ENCODE data around the gene TTLL5. TPM values are rescaled to one million over a fixed set of nuclear protein-coding genes. Genes with fewer than 3 reads are reported as not detected.

Gene TTLL5
- total and polyA plus RNA-seq, 9 of the 15 experiments (the other 6 are each of a cell fraction or from before 2014, with no cell fraction given), result 4.1 to 18.9 (median 12.6) TPM

DNA sequence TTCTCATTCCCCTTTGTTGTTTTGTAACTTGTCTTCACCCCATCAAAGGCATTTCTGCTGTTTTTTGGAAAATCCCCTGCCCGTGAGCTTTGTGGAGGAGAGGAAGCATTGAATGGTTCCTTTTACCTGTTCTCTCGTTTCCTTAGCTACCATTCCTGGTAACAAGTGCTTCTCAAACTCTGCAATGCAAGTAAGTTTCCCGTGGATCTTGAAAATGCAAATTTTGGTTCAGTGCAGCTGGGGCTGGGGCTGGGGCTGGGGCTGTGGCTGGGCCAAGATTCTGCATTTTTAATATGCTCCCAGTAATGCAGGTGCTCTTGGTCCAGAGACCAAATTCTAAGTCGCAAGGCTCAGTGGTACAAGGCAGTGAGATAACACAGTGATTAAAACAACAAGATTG lies 151.6 kb downstream of the TTLL5 start (continued):
- TF ChIP-seq STAT5A (IDR thresholded peaks at IDR 0.05; ENCODE audit: borderline replicate concordance, low read length), result no peak
- TF ChIP-seq, protein P1, sequence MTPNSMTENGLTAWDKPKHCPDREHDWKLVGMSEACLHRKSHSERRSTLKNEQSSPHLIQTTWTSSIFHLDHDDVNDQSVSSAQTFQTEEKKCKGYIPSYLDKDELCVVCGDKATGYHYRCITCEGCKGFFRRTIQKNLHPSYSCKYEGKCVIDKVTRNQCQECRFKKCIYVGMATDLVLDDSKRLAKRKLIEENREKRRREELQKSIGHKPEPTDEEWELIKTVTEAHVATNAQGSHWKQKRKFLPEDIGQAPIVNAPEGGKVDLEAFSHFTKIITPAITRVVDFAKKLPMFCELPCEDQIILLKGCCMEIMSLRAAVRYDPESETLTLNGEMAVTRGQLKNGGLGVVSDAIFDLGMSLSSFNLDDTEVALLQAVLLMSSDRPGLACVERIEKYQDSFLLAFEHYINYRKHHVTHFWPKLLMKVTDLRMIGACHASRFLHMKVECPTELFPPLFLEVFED (CRISPR knock-in tag; conservative IDR thresholded peaks at IDR 0.05), result no peak

DNA sequence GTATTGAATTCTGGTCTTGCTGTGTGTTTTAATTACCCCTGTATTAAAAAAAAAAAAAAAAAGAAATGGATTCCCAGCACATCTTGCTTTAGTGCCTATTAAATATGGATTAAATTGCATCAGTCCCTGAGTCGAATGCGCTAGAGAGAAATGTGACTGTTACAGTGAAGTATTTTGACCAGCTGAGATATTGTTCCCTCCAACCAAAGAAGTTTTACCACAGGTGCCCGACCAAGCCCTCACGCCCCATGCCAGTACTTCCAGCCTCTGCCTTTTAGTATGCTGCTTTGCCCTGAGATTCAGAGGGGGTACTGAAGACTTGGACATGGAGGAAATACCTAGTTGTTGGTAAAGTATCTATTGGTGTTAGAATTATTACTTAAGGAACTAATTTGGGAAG lies 159.7 kb downstream of the TTLL5 start:
- H3K4me3 ChIP-seq, result no peak overlapping the region
- no peaks in the 10 kb centered on the region for H3K4me1 ChIP-seq (replicated peaks in 1 of 2; ENCODE audit: control insufficient read depth in 2 of 2, insufficient read depth in 2 of 2, low read length in 2 of 2)
- no peak overlapping the region for H2AFZ ChIP-seq (ENCODE audit: low read depth, low read length)
- DNase-seq (ENCODE audit: extremely low read depth in 1 of 4, low spot score in 3 of 4) (no peak), ATAC-seq (no peak), FAIRE-seq (no peak)
- 100% methylated on average over 3 of the region's 4 CpGs for WGBS (ENCODE audit: insufficient coverage, low coverage, missing lambda C conversion rate)
- H3K27me3 ChIP-seq (ENCODE audit: control insufficient read depth in 2 of 2, insufficient read depth in 2 of 2, low read length in 2 of 2), result no peaks in the 10 kb centered on the region
- peaks cover 7% of the 10 kb centered on the region; the same call in 1 of the 3 replicates for H3K36me3 ChIP-seq (ENCODE audit: control insufficient read depth, insufficient read depth, low read length)
- H3K79me2 ChIP-seq (ENCODE audit: control insufficient read depth, insufficient read depth, low read length), result no peaks in the 10 kb centered on the region
- ChIA-PET CTCF (ENCODE audit: low intra/inter-chr PET ratio) (no interaction called here), POLR2A (interaction anchor here (1.3 kb wide), 1 partner anchor 10 kb away, joined by 3 read pairs; no protein-coding TSS in a partner anchor)
- H3K9me3 ChIP-seq (replicated peaks; ENCODE audit: control insufficient read depth, insufficient read depth, low read depth, low read length), result no peaks in the 10 kb centered on the region
- H4K20me1 ChIP-seq (replicated peaks; ENCODE audit: control insufficient read depth, insufficient read depth, low read length), result no peaks in the 10 kb centered on the region
- no peak overlapping the region for H3K4me2 ChIP-seq (ENCODE audit: insufficient read depth, low read length)
- intact Hi-C loops (cut with micrococcal nuclease) (no loop called here), in situ Hi-C loops (cut with MboI) (no loop called here)
- no peak for TF ChIP-seq MEF2D (tag; conservative IDR thresholded peaks at IDR 0.05; ENCODE audit: low read depth)
- no peak for TF ChIP-seq ZNF436 (CRISPR knock-in tag; IDR thresholded peaks at IDR 0.05)
- TF ChIP-seq, protein P2, sequence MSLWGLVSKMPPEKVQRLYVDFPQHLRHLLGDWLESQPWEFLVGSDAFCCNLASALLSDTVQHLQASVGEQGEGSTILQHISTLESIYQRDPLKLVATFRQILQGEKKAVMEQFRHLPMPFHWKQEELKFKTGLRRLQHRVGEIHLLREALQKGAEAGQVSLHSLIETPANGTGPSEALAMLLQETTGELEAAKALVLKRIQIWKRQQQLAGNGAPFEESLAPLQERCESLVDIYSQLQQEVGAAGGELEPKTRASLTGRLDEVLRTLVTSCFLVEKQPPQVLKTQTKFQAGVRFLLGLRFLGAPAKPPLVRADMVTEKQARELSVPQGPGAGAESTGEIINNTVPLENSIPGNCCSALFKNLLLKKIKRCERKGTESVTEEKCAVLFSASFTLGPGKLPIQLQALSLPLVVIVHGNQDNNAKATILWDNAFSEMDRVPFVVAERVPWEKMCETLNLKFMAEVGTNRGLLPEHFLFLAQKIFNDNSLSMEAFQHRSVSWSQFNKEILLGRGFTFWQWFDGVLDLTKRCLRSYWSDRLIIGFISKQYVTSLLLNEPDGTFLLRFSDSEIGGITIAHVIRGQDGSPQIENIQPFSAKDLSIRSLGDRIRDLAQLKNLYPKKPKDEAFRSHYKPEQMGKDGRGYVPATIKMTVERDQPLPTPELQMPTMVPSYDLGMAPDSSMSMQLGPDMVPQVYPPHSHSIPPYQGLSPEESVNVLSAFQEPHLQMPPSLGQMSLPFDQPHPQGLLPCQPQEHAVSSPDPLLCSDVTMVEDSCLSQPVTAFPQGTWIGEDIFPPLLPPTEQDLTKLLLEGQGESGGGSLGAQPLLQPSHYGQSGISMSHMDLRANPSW (CRISPR knock-in tag; IDR thresholded peaks at IDR 0.05), result no peak
- TF ChIP-seq ZBTB8A (IDR thresholded peaks at IDR 0.05; ENCODE audit: partially characterized antibody), result no peak
- TF ChIP-seq XRCC4 (IDR thresholded peaks at IDR 0.05; ENCODE audit: extremely low read depth, insufficient read depth, insufficient read length), result no peak
- no peak for TF ChIP-seq ZNF197 (CRISPR knock-in tag; IDR thresholded peaks at IDR 0.05; ENCODE audit: low read depth)
- no peak overlapping the region for H3K9ac ChIP-seq (ENCODE audit: insufficient read depth in 1 of 2, low read depth in 2 of 2, low read length in 2 of 2)
- no peaks in the 10 kb centered on the region for H3K9me1 ChIP-seq (ENCODE audit: control insufficient read depth, insufficient read depth, low read length)
- H3K27ac ChIP-seq (ENCODE audit: extremely low read depth, low read depth, low read length), result no peak overlapping the region
- no TSS peak for BruUV-seq (replicated peaks)
